GM19452 (cell line): ENCODE results near the gene PCDHGB1.
A peak's percentile ranks its signal among the peaks of the same experiment; 100 is the strongest.
"Not testable (repeated sequence)": the region's sequence is repeated elsewhere in the genome, so short reads cannot be mapped to it uniquely, and the experiment has no call there.

Experiments used
- ATAC-seq: cut with Tn5 transposase; IDR thresholded peaks from one replicate; pipeline ENCODE4 v1.9.1; 2021; ENCODE audit not compliant: unreplicated experiment

The PCDHGB1 gene

DNA sequence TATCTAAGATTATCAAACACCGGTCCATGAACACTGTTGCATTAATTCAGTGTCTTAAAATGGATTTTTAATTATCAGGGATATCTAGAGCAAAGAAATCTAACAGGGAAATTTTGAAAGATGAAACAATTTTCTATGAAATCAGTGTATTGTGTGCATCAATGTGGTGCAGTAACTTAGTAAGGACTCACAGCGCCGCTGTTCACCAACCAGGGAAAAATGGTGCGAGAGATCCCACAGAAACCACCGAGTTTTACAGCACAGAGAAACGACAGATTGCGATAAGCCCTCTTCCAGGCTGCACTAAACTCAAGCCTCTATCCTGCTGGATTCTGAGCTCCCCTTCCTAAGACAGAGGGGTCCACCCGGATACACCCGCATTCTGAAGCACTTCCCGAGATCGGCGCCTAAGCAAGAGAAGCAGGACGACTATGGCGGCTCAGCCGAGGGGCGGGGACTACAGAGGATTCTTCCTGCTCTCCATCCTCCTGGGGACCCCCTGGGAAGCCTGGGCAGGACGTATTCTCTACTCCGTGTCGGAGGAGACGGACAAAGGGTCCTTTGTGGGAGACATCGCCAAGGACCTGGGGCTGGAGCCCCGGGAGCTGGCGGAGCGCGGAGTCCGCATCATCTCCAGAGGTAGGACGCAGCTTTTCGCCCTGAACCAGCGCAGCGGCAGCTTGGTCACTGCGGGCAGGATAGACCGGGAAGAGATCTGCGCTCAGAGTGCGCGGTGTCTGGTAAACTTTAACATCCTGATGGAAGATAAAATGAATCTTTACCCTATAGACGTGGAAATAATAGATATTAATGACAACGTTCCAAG lies 32.8 kb downstream of the PCDHGB1 start, which contains the start of gene PCDHGA7:
PCDHGA7 (plus strand) TSS at position 274 of the 826 bp plus-strand sequence; CDS start at position 432, 158 bp downstream.
- no peak for ATAC-seq

DNA sequence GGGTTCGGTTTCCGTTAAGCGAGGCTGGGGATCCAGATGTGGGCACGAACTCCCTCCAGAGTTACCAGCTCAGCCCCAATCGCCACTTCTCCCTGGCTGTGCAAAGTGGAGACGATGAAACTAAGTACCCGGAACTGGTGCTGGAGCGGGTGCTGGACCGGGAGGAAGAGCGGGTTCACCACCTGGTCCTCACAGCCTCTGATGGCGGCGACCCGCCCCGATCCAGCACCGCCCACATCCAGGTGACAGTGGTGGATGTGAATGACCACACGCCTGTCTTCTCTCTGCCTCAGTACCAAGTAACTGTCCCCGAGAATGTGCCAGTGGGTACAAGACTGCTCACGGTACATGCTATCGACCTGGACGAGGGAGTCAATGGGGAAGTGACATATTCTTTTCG lies 33.4 kb downstream of the PCDHGB1 start:
- ATAC-seq, result no peak

DNA sequence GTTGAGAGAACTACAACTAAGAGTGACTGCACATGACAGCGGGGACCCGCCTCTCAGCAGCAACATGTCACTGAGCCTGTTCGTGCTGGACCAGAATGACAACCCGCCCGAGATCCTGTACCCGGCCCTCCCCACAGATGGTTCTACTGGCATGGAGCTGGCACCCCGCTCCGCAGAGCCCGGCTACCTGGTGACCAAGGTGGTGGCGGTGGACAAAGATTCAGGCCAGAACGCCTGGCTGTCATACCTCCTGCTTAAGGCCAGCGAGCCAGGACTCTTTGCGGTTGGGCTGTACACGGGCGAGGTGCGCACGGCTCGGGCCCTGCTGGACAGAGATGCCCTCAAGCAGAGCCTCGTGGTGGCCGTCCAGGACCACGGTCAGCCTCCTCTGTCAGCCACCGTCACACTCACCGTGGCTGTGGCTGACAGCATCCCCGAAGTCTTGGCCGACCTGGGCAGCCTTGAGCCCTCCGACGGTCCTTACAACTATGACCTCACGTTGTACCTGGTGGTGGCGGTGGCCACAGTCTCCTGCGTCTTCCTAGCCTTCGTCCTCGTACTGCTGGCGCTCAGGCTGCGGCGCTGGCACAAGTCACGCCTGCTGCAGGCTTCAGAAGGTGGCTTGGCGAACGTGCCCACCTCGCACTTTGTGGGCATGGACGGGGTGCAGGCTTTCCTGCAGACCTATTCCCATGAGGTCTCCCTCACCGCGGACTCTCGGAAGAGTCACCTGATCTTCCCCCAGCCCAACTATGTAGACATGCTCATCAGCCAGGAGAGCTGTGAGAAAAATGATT lies 34.8 kb downstream of the PCDHGB1 start:
- ATAC-seq, result no peak

DNA sequence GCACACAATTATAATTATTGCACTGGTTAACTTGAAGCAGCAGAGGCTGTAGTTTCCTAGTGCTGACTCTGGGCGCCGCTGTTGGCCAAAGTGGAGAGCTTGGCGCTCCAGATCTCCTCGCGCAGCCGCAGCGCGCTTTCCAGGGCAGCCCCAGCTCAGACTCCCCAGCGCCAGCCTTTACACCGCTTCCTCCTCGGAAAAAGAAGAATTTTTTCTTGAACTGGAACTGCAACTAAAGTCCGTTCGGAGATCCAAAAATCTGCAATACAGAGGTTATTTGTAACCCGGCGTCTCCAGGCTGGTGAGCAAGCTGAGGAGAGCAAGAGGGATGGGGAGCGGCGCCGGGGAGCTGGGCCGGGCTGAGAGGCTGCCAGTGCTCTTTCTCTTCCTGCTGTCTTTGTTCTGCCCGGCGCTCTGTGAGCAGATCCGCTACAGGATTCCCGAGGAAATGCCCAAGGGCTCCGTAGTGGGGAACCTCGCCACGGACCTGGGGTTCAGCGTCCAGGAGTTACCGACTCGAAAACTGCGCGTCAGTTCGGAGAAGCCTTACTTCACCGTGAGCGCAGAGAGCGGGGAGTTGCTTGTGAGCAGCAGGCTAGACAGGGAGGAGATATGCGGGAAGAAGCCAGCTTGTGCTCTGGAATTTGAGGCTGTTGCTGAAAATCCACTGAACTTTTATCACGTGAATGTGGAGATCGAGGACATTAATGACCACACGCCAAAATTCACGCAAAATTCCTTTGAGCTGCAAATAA lies 37.8 kb downstream of the PCDHGB1 start, which contains the start of gene PCDHGB4:
PCDHGB4 (plus strand) TSS at position 142 of the 755 bp plus-strand sequence; CDS start at position 329, 187 bp downstream.
- not testable (repeated sequence) for ATAC-seq

DNA sequence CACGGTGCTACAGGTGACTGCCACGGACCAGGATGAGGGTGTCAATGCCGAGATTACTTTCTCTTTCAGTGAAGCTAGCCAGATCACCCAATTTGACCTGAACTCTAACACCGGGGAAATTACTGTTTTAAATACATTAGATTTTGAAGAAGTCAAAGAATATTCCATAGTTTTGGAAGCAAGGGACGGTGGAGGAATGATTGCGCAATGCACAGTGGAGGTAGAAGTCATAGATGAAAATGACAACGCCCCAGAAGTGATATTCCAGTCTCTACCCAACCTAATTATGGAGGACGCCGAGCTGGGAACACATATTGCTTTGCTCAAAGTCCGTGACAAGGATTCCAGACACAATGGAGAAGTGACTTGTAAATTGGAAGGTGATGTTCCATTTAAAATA lies 38.8 kb downstream of the PCDHGB1 start:
- no peak for ATAC-seq

DNA sequence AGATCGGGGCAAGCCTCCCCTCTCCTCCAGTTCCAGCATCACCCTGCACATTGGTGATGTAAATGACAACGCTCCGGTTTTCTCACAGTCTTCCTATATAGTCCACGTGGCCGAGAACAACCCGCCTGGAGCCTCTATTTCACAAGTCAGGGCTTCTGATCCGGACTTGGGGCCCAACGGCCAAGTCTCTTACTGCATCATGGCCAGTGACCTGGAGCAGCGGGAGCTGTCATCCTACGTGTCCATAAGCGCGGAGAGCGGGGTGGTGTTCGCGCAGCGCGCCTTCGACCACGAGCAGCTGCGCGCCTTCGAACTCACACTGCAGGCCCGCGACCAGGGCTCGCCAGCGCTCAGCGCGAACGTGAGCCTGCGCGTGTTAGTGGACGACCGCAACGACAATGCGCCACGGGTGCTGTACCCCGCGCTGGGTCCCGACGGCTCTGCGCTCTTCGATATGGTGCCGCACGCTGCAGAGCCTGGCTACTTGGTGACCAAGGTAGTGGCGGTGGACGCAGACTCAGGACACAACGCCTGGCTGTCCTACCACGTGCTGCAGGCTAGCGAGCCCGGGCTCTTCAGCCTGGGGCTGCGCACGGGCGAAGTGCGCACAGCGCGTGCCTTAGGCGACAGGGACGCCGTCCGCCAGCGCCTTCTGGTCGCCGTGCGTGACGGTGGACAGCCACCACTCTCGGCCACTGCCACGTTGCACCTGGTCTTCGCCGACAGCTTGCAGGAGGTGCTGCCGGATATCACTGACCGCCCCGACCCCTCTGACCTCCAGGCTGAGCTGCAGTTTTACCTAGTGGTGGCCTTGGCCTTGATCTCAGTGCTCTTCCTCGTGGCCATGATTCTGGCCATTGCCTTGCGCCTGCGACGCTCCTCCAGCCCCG lies 39.5 kb downstream of the PCDHGB1 start:
- no peak for ATAC-seq

DNA sequence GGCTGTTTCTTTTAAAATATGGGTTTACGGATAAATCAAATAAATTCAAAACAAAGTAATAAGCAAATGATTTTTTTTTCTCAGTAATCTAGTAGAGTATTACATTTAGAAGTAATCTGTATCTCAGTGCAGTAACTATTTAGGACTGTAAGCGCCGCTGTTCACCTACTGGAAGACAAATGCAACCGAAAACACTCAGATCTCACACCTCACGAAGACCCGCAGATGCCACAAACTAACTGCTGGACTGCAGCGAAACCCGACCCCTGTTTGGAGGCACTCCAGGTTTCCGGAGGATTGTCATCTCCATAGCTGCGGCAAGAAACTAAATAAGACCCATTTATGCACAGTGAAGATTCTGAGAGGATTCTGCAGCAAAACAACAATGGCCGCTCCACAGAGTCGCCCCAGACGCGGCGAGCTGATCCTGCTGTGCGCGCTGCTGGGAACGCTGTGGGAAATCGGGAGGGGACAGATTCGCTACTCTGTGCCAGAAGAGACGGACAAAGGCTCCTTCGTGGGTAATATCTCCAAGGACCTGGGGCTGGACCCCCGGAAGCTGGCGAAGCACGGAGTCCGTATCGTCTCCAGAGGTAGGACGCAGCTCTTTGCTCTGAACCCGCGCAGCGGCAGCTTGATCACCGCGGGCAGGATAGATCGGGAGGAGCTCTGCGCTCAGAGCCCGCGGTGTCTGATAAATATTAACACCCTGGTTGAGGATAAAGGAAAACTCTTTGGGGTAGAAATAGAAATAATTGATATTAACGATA lies 42.7 kb downstream of the PCDHGB1 start, which contains the start of gene PCDHGA8:
PCDHGA8 (plus strand) TSS at position 205 of the 770 bp plus-strand sequence; CDS start at position 386, 181 bp downstream.
- ATAC-seq, result no peak

DNA sequence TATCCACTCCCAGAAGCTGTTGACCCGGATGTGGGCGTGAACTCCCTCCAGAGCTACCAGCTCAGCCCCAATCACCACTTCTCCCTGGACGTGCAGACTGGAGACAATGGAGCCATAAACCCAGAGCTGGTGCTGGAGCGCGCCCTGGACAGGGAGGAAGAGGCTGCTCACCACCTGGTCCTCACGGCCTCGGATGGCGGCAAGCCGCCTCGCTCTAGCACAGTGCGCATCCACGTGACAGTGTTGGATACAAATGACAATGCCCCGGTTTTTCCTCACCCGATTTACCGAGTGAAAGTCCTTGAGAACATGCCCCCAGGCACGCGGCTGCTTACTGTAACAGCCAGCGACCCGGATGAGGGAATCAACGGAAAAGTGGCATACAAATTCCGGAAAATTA lies 43.4 kb downstream of the PCDHGB1 start:
- ATAC-seq, result no peak

DNA sequence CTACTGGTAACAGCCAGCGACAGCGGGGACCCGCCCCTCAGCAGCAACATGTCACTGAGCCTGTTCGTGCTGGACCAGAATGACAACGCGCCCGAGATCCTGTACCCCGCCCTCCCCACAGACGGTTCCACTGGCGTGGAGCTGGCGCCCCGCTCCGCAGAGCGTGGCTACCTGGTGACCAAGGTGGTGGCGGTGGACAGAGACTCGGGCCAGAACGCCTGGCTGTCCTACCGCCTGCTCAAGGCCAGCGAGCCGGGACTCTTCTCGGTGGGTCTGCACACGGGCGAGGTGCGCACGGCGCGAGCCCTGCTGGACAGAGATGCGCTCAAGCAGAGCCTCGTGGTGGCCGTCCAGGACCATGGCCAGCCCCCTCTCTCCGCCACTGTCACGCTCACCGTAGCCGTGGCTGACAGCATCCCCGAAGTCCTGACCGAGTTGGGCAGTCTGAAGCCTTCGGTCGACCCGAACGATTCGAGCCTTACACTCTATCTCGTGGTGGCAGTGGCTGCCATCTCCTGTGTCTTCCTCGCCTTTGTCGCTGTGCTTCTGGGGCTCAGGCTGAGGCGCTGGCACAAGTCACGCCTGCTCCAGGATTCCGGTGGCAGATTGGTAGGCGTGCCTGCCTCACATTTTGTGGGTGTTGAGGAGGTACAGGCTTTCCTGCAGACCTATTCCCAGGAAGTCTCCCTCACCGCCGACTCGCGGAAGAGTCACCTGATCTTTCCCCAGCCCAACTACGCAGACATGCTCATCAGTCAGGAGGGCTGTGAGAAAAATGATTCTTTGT lies 44.7 kb downstream of the PCDHGB1 start:
- not testable (repeated sequence) for ATAC-seq

DNA sequence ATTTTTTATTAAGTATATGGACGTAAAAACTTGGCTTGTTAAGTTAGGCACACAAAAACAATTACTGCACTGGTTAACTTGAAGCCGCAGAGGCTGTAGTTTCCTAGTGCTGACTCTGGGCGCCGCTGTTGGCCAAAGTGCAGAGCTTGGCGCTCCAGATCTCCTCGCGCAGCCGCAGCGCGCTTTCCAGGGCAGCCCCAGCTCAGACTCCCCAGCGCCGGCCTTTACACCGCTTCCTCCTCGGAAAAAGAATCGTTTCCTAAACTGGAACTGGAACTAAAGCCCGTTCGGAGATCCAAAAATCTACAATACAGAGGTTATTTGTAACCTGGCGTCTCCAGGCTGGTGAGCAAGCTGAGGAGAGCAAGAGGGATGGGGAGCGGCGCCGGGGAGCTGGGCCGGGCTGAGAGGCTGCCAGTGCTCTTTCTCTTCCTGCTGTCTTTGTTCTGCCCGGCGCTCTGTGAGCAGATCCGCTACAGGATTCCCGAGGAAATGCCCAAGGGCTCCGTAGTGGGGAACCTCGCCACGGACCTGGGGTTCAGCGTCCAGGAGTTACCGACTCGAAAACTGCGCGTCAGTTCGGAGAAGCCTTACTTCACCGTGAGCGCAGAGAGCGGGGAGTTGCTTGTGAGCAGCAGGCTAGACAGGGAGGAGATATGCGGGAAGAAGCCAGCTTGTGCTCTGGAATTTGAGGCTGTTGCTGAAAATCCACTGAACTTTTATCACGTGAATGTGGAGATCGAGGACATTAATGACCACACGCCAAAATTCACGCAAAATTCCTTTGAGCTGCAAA lies 48.1 kb downstream of the PCDHGB1 start, which contains the start of gene PCDHGB5:
PCDHGB5 (plus strand) TSS at position 192 of the 796 bp plus-strand sequence; CDS start at position 373, 181 bp downstream.
- peak; percentile 83 for ATAC-seq

DNA sequence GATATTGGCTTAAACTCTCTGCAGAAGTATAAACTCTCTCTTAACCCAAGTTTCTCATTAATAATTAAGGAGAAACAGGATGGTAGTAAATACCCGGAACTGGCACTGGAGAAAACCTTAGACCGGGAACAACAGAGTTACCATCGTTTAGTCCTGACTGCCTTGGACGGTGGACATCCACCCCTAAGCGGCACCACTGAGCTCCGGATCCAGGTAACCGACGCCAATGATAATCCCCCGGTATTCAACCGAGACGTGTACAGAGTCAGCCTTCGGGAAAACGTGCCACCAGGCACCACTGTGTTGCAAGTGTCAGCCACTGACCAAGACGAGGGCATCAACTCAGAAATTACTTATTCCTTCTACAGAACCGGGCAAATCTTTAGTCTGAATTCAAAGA lies 48.7 kb downstream of the PCDHGB1 start:
- no peak for ATAC-seq

DNA sequence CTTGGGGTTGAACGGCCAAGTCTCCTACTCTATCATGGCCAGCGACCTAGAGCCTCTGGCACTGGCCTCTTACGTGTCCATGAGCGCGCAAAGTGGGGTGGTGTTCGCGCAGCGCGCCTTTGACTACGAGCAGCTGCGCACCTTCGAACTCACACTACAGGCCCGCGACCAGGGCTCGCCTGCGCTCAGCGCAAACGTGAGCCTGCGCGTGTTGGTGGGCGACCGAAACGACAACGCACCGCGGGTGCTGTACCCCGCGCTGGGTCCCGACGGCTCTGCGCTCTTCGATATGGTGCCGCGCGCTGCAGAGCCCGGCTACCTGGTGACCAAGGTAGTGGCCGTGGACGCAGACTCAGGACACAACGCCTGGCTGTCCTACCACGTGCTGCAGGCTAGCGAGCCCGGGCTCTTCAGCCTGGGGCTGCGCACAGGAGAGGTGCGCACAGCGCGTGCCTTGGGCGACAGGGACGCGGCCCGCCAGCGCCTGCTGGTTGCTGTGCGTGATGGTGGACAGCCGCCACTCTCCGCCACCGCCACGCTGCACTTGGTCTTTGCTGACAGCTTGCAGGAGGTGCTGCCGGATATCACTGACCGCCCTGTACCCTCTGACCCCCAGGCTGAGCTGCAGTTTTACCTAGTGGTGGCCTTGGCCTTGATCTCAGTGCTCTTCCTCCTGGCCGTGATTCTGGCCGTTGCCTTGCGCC lies 49.8 kb downstream of the PCDHGB1 start:
- no peak for ATAC-seq
